Frontal cortex (tissue), 4 donors: Measurements from ENCODE around the gene GIT1. TPM values are rescaled to one million over a fixed set of nuclear protein-coding genes. Genes with fewer than 3 reads are reported as not detected.

Experiments
- DNase-seq, 2 donors: peaks; one replicate each; pipeline ENCODE4 v3.0.0; 2012; ENCODE audit warnings: low spot score in 2 of 2
- FAIRE-seq: peaks from 2 replicates; lab custom pipeline; 2012; peaks lifted over from hg19 to GRCh38; lab: Jason Lieb, UNC
- total RNA-seq: library from RNA; depleted of rRNA; stranded (reverse); fragments of >200 nt; gene quantifications from one replicate; pipeline ENCODE4 v1.2.3, GENCODE V29; 2014
- donor health status: control.
- donor health status: control.
- donor health status: control.

GIT1 gene
- total RNA-seq, 1 donor from 2014 or later = 30.6 TPM

DNA sequence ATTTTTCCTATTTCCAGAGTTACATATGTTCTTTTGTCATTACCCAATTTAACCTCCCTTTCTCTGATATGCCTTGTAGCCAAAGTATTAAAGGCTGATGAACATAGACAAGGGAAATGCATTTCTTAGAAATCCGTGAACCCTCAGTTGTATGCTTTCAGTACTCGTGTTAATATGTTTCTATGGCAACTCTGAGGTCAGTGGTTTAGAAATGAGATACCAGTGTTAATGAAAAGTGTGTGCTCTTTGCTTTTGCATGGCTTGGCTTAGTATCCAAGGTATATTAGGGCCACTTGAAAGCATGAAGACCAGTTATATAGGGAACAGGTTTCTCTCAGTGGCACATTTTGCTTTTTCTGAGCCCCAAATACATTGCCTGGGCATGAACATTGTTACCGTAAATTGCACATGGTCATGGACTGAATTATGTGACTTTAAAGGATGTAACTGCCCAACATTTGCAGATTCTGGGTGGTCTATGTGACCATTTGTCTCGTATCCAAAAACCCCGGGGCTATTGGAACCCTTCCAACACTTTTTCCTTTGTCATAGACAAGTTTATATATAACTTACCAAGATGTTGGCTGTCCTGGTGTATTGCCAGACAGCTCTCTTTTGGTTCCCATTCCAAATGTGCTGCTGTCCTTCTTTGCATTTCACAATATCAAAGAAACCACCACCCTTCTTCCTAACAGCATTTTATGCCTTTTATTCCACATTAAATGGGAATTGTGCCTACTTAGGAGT lies 40.1 kb downstream of the GIT1 start:
- FAIRE-seq = no peak

GRCh38 chr17:29546830-29547229 lies 42.6 kb downstream of the GIT1 start:
- FAIRE-seq (no peak), DNase-seq (no peak)

More for the DNA sequence above, 40.1 kb downstream of the GIT1 start:
- no peak for DNase-seq

DNA sequence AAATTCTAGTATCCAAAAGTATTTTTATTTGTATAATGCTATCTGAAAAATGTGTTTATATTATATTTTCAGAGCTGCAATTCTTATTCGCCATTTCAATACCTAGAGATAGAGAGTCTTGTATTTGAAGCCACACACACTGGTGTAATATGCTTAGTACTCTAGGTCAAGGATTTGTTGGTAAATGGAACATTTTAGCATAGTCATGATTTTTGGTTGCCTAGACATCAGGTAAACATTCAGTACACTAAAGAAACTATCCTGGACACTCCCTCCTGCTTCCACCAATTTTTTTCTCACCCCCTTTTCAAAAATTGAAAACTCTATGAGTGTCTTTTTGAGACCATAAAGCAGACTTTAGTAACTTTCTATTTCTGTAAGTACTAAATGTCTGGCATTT lies 43.4 kb downstream of the GIT1 start:
- no peak for DNase-seq
- FAIRE-seq = no peak

DNA sequence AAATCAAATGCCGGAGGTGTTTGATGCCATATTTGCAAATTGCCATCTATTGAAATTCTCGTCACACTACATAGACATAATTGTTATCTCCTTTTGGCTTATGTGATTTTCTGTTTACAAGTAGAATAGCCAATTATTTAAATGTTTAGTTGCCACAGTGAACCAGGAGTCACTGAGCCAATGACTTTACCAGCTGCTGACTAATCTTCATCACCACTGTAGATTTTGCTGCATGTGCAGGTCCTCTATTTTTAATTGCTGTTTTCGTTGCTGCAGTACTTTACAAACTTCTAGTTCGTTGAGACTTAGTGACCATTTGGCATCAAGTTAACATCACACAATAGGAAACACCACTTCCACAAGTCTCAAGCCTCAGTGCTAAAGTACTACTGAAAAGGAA lies 45.4 kb downstream of the GIT1 start:
- FAIRE-seq (no peak), DNase-seq (no peak)

DNA sequence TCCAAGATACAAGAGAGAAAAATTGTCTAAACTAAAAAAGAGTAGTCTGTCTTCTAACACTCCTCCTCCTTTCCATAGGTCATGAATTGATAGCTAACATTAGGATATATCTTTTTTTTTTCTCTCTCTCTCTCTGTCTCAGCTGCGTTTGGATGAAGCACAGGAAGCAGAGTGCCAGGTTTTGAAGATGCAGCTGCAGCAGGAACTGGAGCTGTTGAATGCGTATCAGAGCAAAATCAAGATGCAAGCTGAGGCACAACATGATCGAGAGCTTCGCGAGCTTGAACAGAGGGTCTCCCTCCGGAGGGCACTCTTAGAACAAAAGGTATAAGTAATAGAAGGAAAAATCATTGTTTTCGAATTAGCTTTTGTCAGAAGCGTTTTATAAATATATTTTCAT lies 55.5 kb downstream of the GIT1 start:
- DNase-seq (no peak), FAIRE-seq (no peak)

DNA sequence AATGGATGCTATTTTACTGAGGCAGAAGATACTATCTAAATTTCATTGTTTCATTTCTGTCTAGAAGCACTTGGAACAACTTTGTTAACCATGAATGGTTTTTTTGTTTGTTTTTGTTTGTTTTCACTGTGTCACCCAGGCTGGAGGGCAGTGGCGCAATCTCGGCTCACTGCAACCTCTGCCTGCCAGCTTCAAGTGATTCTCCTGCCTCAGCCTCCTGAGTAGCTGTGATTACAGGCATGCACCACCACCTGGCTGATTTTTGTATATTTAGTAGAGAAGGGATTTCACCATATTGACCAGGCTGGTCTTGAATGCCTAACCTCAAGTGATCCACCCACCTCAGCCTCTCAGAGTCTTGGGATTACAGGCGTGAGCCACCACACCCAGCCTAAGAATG lies 63.1 kb downstream of the GIT1 start:
- FAIRE-seq (no peak), DNase-seq (no peak)

DNA sequence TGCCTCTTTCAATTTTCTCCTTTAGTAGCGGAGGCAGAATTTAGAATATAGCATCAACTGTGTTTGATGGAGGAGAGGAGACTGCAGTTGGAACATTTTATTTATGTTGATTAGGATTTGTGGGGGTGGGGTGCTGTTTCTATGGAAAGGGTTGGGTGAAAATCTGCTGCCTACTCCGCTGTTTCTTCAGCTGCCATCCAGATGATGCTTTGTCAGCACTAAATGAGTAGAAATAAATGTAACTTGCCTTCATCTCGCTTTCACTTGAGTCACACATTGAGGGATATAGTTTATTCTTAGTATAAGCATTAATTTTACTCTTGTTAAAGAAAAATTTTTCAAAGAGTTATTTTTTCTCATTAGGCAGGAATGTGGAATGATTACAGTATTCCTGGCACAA lies 64.8 kb downstream of the GIT1 start:
- FAIRE-seq = no peak
- no peak for DNase-seq

Other genes starting within 250 kb of the GIT1 start
- gene TAOK1, start 199.3 kb downstream of the GIT1 start, total RNA-seq = 127 TPM
- 0.41 TPM for gene ABHD15, start 22.6 kb downstream of the GIT1 start, total RNA-seq
- gene TP53I13, start 20.9 kb downstream of the GIT1 start, total RNA-seq = 4.9 TPM
- gene ANKRD13B, start 3.5 kb upstream of the GIT1 start, total RNA-seq = 19.6 TPM
- gene CORO6, start 33.3 kb upstream of the GIT1 start, total RNA-seq = 0.82 TPM